GM18517 (cell line): ENCODE results near the gene ABHD12B.

Experiments used
- ATAC-seq: cut with Tn5 transposase; IDR thresholded peaks from one replicate; pipeline ENCODE4 v1.9.1; 2021; ENCODE audit warnings: mild to moderate bottlenecking, moderate library complexity; ENCODE audit not compliant: unreplicated experiment

ABHD12B gene

DNA sequence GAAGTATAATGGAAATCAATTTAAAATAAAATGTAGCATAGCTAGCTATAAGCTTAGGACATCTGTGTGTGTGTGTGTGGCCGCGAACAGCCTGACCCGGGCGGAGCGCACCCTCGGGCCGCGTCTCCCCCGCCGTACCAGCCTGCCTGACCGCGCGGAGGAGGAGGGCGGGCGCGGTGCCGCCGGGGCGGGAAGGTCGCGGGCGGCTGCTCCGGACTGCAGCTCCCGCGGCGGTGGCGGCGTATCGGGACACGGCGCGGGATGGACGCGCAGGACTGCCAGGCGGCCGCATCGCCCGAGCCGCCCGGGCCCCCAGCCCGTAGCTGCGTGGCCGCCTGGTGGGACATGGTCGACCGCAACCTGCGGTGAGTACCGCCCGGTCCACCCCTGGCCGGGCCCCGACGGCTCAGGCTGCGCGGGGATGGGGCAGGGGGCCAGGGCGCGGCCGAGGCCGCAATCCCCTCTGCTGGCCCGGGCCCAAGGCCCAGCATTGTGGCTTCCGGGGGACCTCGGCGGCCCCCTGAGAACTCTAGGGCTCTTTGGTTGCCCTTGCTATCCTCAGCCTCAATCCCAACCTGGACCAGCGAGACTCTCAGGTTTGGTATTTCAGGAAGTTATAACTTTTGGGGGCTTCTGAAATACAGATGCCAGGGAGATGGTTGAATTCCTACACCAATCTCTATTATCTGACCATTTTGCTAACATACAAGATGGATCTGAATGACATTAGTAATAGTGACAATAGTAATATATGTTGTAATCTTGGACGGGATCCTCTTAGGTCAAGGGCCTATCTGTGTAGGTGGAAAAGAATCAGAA lies at the start of gene ABHD12B:
Gene ABHD12B (plus strand): TSS at position 140 of the 819 bp plus-strand sequence. CDS start 122 bp downstream, at position 262.
- ATAC-seq, result no peak

- no peak for ATAC-seq
These were observed 49.3 kb upstream of the ABHD12B start for GRCh38 chr14:50822501-50823042.

- ATAC-seq, result peak; percentile 26
These were observed 48.6 kb upstream of the ABHD12B start for GRCh38 chr14:50823051-50823761.

GRCh38 chr14:50823762-50824636 lies 47.9 kb upstream of the ABHD12B start:
- peak; percentile 70 for ATAC-seq

GRCh38 chr14:50825307-50825706 lies 46.5 kb upstream of the ABHD12B start:
- ATAC-seq, result no peak

- no peak for ATAC-seq
These were observed 45.2 kb upstream of the ABHD12B start for GRCh38 chr14:50826681-50827080.

- no peak for ATAC-seq
These were observed 42.9 kb upstream of the ABHD12B start for GRCh38 chr14:50828721-50829488.

DNA sequence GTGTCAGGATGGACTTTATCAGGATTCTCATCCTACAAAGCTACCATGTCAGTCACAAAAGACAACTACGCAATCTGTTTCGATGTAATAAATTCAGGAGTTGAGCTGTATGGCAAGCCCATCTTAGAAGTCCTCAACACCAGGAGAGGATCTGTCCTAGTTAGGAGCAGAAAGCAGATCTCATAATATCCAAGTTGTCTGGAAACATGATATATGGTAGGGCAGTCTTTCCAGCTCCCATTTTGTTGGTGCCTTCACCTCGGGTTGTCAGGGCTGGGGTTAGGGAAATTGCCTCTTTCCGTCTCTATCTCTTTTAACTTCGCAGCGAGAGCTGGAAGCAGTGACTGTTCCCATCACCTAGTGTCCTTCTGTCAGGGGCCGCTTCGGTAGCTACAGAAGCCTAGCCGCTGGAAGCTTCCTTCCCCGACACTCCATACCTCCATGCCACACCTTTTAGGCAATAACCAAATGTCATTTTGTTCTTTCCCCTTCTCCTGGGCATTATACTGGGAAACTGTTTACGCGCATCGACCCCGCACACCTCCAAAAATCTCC lies 42.3 kb upstream of the ABHD12B start:
- ATAC-seq, result no peak

GRCh38 chr14:50830044-50830931 lies 41.6 kb upstream of the ABHD12B start:
- peak; percentile 39 for ATAC-seq

DNA sequence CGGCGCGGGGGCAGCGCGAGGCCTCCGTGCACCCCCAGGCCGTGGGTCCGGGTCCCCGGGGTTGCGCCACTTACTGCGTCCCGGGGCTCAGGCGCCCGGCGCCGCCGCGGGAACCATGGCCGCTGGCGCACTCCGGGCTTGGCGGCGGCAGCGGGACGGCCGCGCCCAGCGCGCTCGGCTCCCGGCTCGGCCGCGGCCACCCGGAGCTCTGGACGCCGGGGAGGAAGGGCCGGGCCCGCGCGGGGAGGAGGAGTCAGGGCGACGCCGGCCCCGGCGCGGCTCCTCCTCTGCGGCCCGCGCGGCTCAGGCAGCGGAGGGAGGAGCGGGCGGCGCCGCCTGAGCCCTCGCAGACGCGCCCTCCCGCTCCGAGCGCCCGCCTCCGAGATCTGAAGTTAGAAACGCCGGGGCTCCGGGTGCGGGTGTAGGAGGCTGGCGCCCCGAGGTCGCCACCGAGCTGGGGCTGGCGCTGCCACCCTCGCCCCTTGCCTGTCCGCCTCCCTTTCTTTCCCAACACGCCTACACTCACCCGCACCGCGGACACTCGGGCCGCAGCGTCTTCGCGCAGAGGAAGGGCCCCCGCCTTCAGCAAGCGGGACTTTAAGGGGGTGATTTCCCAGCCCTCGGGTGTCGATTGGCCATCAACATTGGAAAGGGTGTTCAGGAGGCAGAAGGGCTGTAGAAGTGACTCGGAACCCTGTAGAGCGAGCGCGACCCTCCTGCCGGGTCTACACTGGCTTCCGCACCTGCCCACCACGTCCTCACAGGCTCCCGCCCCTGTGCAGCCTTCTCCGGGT lies 40.7 kb upstream of the ABHD12B start, which contains the start of gene NIN:
Gene NIN (minus strand): TSS at position 231 of the 794 bp plus-strand sequence. CDS start 9,106 bp downstream, outside the sequence.
- ATAC-seq, result peak; percentile 57

DNA sequence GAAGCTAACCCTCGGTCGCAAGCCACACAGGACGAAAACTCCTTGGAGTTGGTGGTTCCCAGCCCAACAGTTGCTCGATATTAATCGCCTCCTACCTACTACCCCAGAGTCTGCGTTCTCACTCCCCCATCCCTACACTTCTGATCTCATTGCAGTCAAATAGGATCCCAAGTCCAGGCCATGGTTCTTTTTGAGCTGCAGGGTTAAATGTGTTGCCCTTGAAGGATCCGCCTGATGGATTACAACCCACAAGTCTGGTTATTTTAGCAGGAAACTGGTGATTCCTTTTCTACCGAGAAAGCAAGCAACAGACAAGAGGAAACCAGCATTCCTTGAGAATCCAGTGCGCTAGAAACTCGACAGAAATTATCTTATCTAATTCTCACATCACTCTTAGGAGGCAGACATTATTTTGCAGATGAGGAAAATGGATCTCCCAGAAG lies 40.1 kb upstream of the ABHD12B start:
- no peak for ATAC-seq

DNA sequence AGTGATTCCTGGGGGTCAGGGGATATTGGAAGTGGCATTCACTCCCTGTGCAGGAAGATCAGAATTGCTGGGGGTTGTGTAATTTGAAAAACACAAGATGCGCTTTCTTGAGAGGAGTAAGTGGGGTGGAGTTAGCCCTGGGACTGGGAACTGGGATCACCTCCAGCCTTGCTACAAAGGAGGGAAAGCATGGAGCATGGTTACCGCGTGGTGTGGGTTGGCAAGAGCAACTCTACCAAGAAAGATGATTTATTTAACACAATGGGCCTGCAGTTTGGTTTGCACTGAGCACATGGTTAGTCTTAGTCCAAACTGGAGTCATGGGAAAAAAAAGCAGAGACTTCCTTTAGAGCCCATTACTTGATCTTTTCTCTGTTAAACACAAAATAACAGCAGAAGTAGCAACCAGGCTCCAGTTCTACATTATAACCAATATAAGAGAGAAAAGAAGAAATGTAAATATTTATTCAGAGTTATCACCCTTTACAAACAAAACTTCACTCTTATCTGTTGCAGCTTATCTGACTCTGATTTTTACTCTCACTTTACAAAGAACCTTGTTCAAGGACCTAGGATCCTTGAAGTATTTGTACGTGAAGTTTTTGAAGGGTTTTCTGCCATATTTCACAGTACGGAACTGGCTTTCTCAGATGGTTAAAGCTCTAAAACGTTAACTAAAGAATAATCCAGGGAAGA lies 38.8 kb upstream of the ABHD12B start:
- no peak for ATAC-seq

DNA sequence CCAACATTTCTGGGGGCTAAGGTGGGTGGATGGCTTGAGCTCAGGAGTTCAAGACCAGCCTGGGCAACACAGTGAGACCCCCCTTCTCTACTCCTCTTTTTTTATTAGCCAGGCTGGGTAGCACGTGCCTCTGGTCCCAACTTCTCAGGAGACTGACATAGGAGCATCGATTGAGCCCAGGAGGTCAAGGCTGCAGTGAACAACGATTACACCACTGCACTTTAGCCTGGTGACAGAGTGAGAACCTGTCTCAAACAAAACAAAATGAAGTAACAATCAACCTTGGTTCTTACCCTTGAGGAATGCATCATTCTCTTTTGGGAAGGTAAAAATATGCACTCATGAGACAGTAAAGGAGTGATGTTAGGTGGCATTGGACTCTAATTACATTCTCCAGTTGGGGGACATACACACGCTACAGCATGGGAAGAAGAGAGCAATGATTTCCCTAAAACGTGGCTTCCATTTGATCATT lies 37.0 kb upstream of the ABHD12B start:
- no peak for ATAC-seq

DNA sequence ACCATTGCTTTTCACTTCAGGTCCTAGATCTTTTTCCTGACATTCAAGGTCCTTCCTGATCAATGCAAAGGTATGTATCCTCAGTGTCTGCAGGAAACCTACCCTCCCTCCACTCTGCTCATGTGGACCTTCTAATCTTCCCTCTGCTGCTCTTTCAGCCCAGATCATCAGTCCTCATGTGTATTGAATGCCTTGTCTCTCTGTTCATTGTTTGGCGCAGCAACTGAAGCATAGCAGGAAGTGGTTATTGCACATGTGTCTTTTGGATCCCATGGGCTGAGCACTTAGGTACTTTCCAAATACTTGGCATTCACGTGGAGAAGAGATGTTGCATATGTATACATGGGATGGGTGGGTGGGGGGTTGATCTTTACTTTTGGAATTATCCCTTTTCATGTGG lies 36.6 kb upstream of the ABHD12B start:
- peak; percentile 31 for ATAC-seq

- no peak for ATAC-seq
These were observed 35.3 kb upstream of the ABHD12B start for GRCh38 chr14:50836515-50836914.

- ATAC-seq, result no peak
These were observed 34.6 kb upstream of the ABHD12B start for GRCh38 chr14:50837271-50837670.

DNA sequence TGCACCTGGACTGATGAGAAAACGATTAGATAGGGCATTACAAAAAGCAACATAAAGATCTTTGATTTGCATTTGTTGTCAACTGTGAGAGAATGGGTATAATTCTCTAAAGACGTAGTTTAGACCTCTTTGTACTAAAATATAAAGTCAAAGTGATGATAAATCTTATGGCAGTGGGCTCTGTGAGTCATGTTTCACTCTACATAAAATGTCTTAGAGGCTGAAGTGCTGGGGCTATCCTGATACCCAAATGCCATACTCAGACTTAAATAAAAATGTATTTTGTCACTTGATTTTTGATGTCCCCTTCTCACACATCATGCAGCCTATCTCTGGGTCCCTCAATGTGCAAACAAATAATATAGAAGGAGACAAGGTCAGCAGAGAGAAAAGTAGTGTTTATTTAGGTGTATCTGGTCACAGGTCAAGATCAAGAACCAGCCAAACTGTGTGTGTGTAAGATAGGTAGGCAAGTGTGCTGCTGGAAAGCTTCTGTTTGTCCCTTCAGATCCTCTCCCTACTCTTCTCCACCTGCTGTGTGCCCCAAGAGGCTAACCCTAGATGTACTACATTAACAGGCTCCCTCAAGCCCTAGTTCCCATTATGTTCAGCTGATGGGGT lies 33.9 kb upstream of the ABHD12B start:
- ATAC-seq, result no peak
